Measurements from ENCODE around the gene CTNND2.

The CTNND2 gene

DNA sequence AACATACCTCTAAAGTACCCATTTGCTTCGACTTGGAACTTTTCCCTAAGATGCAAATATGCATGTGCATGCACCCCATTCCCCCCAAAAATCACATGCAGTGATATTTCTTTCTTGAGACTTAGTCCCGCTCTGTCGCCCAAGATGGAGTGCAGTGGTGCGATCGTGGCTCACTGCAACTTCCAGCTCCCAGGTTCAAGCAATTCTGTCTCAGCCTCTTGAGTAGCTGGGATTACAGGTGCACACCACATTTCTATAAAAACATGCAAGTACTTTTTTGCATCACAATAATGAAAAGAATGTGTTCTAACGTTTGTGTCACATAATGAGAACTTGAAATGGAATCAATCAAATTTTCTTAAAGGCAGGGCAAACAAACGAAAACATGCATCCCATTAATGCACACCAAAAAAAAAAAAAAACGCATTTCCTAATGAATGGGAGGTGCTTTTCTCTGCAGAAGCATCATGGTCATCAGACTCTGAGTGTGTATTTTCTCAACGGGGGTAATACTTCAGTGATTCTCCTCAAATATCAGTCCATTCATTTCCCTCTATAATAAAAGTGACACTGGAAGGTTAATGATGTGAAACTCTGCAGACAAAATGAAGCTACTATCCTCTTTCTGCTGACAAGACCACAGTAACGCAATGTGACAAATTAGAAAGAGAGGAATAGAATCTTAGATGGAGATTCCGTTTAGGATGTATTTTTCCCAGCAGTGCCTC lies 389.4 kb downstream of the CTNND2 start:
- DNase-seq, result no peak

DNA sequence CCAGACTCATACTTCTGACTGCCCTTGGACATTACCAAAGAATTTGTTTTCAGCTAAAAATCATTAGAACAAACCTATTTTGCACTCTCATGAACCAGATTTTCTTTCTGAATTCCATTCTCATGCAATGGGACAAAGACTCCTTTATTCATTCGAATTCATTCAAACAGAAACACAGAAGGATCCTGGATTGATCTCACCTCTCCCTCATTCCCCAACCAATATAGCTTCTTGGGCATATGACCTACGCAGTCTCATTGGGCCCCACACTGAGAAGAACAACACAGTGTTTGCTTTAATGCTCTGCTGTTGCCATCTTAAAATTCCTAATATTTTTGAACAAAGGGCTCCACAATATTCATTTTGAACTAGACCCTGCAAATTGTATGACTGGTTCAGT lies 392.4 kb downstream of the CTNND2 start:
- no peak for DNase-seq

DNA sequence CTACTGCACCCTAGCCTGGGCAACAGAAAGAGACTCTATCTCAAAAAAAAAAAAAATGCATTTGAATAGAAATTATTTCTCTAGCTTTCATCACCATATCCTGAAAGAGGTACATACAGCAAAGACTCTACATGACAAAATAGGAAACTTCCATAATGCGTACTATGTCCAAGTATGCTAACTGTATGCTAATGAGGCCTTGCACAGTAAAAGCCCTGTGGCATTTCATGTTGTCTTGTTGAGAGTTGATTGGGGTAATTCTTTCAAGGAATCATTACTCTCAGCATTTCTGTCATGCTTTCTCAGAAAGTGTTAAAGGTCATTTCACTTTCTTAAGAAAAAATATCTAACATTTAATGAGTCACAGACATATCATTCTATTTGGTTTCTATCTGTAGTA lies 393.4 kb downstream of the CTNND2 start:
- no peak for DNase-seq

DNA sequence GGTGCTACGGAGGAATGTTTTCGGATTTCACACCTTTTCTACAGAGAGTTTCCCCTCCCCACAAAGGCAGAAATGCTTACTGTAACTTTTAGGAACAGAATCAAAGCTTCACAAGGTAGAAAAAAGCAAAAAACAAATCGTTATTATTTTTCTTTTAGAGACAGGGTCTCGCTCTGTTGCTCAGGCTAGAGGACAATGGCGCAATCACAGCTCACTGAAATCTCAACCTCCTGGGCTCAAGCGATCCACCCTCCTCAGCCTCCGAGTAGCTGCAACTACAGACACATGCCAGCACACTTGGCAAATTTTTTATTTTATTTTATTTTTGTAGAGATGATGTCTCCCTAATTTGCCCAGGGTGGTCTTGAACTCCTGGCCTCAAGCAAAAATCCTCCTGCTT lies 394.5 kb downstream of the CTNND2 start:
- DNase-seq, result no peak

DNA sequence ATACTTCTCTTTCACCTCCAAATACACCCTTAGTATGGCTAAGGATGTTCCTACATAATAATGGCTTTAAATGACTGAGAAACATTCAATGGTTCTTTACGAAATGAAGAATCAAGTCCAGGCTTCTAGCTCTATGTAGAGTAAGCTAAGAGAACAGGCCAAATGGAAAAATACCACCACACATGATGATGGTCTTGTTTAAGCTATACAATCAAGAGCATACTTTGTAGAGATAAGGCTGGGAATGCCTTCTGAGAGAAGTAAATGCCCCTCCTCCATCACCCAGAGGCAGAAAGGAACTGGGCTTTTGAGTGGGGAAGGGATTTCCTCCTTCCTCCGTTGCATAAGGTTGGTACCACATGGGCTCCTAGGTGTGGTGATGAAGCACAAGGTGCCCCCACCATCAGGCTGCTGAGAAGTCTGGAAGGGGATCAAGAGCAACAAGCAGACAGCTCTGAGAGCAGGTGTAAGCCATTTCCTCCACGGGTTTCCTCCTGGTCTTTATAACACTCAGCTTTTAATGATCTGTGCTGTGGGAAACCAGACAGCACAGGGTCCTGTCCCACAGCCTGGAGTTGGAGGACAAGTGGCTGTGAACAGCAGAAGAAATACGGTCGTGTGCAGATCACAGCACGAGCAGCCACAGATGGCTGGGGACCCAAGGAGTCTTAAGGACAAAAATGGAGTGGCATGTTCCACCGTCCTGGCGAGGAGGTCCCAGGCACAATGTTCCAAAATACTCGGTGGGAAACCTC lies 396.9 kb downstream of the CTNND2 start:
- no peak for DNase-seq

DNA sequence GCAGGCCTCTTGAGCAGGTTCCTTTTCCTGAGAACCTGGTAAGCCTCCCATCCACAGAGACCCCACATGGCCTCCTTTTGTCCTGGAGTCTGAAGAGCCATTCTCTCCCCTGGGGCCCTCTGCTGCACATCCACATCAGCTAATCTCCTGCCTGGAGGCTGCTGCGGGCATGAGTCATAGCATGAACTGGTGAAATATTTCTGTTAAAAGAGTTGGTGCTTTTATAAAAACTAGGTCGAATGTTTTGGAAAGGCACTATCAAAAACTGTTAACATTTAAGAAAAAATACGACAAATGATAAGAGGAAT lies 399.4 kb downstream of the CTNND2 start:
- no peak for DNase-seq

DNA sequence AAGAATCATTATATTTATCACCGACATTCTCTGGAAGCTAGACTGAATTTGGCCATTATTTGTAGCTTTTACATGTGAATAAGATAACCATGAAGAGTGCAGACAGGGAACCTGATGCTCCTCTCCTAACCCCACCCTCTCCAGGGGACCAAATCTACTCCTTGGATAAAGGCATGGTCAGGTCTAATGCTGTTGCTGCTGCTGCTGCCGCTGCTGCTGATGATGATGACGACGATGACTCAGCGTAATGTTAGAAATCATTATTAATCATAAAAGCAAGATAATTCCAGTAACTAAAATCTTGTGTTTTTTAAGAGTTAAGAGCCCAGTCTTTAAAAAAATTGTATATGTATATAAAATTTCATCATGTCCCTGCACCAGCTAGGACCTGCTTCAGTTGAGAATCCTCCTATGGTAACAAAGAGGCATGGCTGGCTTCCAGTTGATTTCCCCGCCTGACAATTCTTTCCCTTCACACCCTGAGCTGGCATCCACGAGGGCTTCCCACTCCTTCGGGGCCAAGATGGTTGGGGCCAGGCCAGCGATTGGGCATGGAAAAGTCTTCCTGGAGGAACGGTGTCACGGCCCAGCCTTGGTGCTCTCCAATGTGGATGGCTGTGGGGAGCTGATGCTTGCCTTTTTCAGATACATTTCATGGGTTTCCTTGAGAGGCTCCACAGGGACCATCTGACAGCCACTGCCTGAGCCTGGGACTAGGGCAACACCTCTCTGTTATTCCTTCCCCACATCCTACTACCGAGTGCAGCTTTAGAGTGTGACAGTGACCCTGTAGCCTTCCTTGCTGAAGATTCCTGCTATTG lies 400.0 kb downstream of the CTNND2 start:
- DNase-seq, result no peak

DNA sequence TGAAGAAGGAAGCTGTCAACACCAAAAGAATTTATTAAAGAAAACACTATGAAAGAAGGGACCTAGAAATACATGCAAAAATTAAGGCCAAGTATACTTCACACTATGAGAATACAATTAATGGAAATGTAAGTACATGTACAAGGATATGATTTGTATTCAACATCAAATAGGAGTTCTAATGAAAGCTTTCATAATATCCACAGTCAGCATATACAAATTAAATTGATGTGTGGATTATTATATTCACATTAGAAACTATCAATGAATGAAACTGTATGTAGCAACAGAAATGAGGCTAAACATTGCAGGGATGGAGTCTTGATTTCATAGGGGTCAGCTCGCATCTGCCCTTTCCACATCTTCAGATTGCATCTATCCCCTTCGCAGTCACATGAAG lies 401.5 kb downstream of the CTNND2 start:
- DNase-seq, result no peak

DNA sequence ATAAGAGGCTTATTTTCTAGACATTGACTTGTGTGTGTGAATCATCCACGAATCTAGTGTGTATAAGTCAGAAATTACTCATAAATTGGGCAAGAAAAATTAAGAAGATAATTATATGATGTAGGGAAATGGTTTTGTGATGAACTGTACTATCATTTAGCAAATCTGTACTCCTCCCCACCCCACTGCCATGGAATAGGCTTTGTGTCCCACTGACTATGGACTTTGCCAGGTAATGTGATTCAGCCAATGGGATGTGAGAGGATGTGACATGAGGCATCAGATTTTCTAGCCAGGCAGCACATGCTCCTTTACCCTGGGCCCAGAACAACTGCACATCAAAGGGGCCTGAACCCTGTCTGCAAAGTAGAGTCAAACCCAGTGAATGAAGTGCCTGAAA lies 406.6 kb downstream of the CTNND2 start:
- DNase-seq, result no peak

DNA sequence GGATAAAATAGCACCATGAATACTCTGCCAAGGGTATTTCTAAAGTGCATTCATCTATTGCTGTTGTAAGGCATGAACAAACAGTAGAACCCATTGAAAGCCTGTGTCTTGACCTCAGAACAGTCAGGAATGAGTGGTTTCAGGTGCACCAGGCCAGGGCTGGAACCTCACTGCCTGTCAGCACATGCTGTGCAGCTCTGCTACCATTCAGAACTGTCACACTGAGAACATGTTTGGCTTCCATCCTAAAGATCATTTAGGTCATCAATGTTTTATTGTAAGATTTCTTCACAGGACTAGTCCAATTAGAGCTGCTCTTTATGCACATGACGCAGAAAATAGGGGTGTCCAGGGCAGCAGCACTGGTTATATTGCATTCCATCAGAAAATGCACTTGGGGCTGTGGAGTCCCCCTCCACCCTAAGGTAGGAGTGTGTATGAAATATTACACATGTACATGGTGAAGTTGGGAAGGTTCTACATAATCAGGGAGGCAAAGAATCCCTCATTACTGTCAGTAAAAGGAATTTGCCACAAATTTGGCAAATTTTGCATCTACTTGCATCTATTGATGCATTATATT lies 408.0 kb downstream of the CTNND2 start:
- DNase-seq, result no peak

DNA sequence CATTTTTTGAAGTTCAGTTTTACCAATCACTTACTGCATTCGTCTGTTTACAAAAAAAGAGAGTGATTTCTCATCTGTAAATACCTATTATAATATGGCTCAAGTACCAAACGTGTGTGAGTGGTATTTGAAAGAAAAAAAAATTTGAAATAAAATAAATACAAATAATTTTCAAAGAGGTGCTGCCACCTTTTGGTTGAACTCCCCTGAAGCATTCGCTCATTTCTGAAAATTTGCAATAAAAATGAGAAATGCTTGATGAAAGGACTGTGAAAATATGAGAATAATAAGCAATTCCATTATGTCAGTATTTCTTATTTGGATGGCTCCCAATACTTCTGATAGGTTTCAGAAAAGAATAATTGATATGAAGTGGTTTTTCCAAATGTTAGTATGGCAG lies 409.9 kb downstream of the CTNND2 start:
- DNase-seq, result no peak

DNA sequence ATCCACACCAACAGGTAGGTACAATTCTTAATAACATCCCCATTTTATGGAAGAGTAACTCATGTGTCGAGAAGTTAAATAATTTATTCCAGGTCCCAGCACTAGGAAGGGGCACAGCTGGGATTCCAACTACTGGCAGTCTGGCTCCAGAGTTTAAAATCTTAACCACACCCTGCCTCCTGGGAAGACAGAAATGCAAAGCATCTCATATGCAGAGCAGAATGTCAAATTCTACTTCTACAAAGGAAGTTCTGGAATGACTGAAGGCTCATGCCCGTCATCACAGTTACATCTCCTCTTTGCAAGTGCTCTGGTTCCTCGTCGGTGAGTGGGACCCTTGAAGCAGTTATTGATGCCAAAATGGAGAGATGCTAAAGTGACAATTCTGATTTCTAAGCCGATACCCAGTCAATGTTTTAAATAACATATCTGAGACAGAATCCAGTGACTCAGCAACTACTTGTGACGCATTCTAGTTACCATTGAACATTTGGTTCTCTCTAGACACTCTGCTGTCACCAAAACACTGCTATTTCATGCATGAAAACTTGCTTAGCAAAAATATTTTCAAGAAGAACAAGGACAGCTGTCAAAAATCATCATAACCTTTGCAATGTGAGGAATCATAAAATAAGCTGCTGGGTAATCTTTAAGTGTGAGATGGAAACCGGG lies 412.7 kb downstream of the CTNND2 start:
- no peak for DNase-seq

DNA sequence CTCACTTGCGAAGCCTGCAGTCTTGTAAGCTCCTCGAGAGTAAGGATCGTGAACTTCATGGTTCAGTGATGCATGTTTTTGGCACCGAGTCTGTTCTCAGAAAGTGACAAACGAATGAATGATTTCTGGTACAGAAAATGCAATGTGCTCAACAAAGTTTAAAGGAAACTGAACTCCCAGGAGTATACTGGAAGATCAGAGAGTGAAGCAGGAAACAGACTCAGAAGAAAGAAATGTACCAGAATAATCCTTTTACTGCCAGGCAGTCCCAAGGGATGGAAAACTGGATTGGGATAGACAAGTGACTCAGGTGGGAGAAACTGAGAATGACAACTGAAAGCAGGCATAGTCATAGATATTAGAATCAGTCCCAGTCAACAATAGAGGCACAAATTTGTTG lies 420.6 kb downstream of the CTNND2 start:
- DNase-seq, result no peak

DNA sequence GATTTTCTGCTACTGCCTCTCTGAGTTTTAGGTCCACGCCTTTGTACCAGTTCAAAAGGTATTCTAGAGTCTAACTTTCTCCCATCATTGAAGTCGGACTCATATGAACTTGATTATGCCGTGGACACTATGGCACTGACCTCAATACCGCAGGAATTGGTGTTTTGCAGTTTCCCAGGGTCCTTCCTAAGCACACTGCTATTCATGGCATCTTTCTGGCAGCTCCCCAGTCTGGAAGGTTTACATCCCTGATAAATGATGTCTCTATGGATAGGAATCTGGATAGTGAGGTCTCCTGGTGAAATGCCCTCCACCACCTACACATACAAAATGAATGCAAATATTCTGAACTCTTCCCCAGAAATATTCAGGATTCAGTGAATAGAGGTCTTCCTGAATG lies 422.2 kb downstream of the CTNND2 start:
- no peak for DNase-seq

DNA sequence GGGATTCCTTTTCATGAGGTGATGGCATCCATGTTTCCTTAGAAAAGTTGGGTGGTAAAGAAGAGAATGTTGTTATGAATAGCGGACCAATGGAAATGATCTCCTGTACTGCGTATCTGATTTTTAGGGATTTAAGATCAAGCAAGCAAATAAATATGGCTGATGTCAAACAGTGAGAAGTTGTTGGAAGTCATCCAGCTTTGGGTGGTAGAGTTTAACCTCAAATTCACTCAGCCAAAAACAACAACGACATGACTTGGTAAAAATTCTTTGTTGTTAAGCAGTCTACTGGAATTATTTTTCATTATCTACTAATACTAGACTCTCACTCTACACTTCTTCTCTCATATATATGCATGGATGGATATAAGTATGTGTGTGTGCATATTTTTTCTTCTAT lies 426.5 kb downstream of the CTNND2 start:
- DNase-seq, result no peak

DNA sequence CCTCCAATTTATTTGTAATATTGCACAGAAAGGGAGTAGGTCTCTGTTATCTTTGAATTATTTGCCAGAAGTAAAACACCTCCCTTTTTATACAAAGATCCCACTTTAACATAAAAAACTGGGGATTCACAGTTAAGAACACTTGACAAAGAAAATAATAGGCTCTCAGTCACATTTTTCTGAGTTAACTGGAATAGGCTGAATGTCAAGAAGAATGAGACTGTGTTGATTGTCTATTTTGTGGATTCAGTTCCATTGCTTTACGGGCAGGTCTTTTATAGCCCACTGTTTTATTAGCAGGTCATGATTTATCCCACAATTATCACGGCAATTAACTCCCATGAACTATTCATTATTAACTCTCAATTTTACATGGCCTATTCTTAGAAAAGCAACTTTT lies 427.4 kb downstream of the CTNND2 start:
- DNase-seq, result no peak

DNA sequence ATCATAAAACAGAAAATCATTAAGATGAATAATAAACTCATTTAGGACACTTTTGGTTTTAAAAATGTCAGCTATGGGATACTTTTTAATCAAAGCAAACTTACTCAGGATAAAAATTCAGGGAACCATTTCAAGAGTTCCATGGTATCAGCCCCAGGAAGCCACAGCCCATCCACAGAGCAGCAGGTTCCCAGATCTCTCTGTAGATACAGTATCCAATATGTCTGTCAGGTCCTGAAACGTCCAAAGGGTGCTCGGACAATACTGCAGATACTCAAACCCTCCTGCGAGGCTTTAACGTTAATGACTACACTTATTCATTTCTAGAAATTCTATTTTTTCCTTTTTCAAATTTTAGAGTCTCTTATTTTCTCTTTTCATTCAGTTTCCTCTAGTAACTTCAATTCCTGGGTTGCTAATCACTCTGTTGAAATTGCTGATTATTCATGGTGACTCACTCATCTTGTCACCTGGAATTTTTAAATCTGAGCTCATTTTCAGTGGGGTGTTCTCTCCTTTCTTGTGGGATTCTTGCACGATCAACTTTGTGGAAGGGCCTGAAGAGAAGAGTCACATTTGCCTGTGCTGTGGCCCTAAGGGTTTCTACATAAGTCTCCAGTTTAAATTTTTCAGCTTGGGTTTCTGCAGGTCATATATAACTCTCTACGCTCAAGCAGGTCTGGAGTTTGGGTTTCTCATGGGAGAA lies 435.8 kb downstream of the CTNND2 start:
- DNase-seq, result no peak

DNA sequence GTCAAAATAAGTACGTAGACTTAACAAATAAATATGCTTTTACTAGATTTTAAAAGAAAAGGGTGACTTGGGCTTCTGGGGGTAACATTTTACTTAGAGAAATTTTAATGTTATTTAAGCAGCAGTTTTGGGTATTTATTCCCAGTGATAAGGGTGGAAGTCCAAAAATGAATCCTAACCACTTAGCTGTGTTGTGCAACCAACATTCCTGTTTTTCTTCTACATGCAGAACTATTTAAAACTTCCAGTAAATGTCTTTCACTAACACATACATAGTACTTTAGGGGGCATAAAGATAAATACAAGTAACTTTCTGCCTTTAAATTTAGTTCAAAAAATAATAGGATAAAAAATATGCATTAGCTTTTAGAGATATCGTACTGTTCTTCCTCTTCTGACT lies 436.7 kb downstream of the CTNND2 start:
- DNase-seq, result no peak

DNA sequence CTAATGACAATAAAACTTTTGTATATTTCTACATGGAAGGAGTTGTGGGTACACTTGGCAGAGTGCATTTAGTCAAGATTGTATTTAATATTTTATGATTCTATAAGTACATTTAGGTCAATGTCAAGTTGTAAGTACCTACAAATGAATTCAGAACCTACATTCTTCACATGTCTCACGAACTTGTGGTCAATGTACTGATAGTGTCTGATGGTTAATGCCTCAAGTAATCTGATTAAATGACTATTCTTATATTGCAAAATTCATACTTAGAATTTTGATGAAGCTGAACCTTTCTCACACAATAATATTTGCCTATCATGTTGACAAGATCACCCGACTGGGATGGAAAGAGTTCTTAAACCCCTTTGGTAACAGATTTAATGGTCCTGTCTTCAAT lies 444.5 kb downstream of the CTNND2 start:
- DNase-seq, result no peak

DNA sequence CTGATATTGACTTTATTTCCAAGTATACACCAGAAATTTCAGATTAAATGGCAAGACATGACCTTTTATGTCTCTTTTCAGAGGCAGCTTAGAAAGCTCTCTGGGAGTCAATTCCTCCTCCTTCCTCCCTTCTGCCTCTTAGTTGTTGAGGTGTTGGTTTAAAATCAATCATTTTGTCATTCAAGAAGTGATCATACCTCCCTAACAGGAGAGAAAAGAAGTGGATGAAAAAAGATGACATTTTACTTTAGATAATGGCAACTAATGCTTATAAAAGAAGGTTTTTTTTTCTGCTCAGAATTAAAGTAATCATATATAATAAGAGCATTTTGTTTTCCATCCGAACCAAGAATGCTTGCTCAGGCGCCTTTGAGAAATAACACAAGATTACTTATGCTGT lies 448.7 kb downstream of the CTNND2 start:
- DNase-seq, result no peak

DNA sequence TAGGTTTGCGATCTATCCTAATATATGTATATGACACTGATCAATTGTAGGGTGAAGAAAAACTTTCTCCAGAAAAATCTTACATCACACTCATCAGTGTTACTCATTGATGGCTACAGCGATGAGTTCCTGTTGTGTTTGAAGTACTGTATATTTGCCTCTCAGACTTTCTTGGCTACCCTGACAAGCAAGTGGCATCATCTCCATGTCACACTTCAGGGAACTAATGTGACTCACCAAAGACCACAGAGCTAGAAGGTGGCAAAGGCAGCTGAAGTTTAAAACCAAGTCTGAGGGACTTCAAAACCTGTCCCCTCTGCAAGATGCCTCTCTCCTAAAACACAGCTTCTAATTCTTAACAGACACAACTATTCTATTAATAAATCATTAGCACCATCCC lies 451.4 kb downstream of the CTNND2 start:
- no peak for DNase-seq

DNA sequence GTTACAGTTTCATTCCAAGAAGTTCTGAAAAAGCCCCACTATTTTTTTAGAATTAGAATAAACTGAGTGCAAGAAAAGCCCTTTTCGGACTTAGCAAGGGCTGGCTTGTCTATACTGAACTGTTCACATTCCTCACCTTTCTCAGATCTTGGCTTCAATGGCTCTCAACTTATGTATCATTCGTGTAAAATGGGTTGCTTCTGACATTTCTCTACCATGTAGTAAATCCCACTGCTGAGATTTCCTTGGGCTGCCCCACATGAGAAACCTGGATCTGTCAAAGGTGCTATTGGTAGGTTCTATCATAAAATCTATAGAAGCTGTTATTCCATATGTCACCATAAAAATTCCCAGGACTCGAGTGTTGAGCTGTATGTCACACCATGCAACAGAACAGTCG lies 454.3 kb downstream of the CTNND2 start:
- DNase-seq, result no peak

All from T-helper 1 cell (primary cell).